Ascending aorta (tissue), 2 donors: ENCODE measurements around the gene EPC1. TPM values are rescaled to one million over a fixed set of nuclear protein-coding genes. Genes with fewer than 3 reads are reported as not detected.

Source experiments
- DNase-seq, 2 donors: peaks; one replicate each; pipeline ENCODE4 v3.0.0-alpha.2; 2019; ENCODE audit warnings: low spot score in 2 of 2
- H3K27ac ChIP-seq, 2 donors: fragments of 200-600 bp; sonication (generic); one replicate each; pipeline ENCODE4 v1.5.1; 2016 to 2017; ENCODE audit warnings: mild to moderate bottlenecking in 1 of 2
- H3K27me3 ChIP-seq: fragments of 200-600 bp; sonication (generic); one replicate; pipeline ENCODE4 v1.5.1; 2017
- H3K36me3 ChIP-seq, 2 donors: fragments of 200-600 bp; sonication (generic); one replicate each; pipeline ENCODE4 v1.5.1; 2016
- H3K4me1 ChIP-seq, 2 donors: fragments of 200-600 bp; sonication (generic); one replicate each; pipeline ENCODE4 v1.5.1; 2016 to 2017; ENCODE audit warnings: mild to moderate bottlenecking in 1 of 2
- H3K4me3 ChIP-seq, 2 donors: fragments of 200-600 bp; sonication (generic); one replicate each; pipeline ENCODE4 v1.5.1; 2016 to 2017; ENCODE audit warnings: mild to moderate bottlenecking in 1 of 2
- H3K9me3 ChIP-seq, 2 donors: fragments of 200-600 bp; sonication (generic); one replicate each; pipeline ENCODE4 v1.5.1; 2016
- CTCF ChIP-seq, 3 experiments: fragments of 200-600 bp in 2 of 3; fragments of 450-650 bp in 1 of 3; sonication (generic) in 2 of 3; IDR thresholded peaks; one replicate each; pipeline ENCODE4 v1.5.1; 2016 to 2019; ENCODE audit warnings: antibody characterized with exemption in 3 of 3, mild to moderate bottlenecking in 1 of 3, moderate library complexity in 1 of 3
- intact Hi-C: fragments of 100-400 bp; cut with DNase I; formaldehyde crosslinking; loops from one replicate; pipeline ENCODE4 v1.15.1; 2023
- total RNA-seq: library from RNA; depleted of rRNA; stranded (reverse); fragments of >200 nt; gene quantifications from one replicate; pipeline ENCODE4 v1.1.0, GENCODE V29; 2016

The EPC1 gene
- total RNA-seq, 1 donor from 2014 or later: 31.4 TPM

- Histone ChIP-seq H3K9me3 (no peaks in the 10 kb centered on the region), H3K4me1 (no peaks in the 10 kb centered on the region), H3K36me3 (peaks cover 10 to 14% of the 10 kb centered on the region in 2 donors), H3K27ac (no peak overlapping the region), H3K4me3 (no peak overlapping the region), H3K27me3 (no peaks in the 10 kb centered on the region)
- no peak for DNase-seq
- no peak for TF ChIP-seq CTCF (IDR thresholded peaks at IDR 0.05)
- intact Hi-C loops: no loop called here
Observed at GRCh38 chr10:32295027-32295426, 51.9 kb downstream of the EPC1 start.

GRCh38 chr10:32293581-32293980 is 53.4 kb downstream of the EPC1 start:
- no peaks in the 10 kb centered on the region for H3K4me1 ChIP-seq
- intact Hi-C loops: no loop called here

GRCh38 chr10:32279795-32280194 is 67.2 kb downstream of the EPC1 start:
- DNase-seq: no peak
- no peaks in the 10 kb centered on the region for H3K4me1 ChIP-seq
- intact Hi-C loops: no loop called here
- H3K9me3 ChIP-seq: no peaks in the 10 kb centered on the region
- peaks cover 5 to 42% of the 10 kb centered on the region in 2 donors for H3K36me3 ChIP-seq
- H3K27ac ChIP-seq: no peak overlapping the region
- no peak for TF ChIP-seq CTCF (IDR thresholded peaks at IDR 0.05)
- no peaks in the 10 kb centered on the region for H3K27me3 ChIP-seq
- no peak overlapping the region for H3K4me3 ChIP-seq

More at GRCh38 chr10:32293581-32293980, 53.4 kb downstream of the EPC1 start:
- peaks cover 18 to 27% of the 10 kb centered on the region in 2 donors for H3K36me3 ChIP-seq
- no peak for TF ChIP-seq CTCF (IDR thresholded peaks at IDR 0.05)
- no peak for DNase-seq
- H3K27ac ChIP-seq: no peak overlapping the region
- H3K27me3 ChIP-seq: no peaks in the 10 kb centered on the region
- H3K9me3 ChIP-seq: no peaks in the 10 kb centered on the region
- H3K4me3 ChIP-seq: no peak overlapping the region

- TF ChIP-seq CTCF (IDR thresholded peaks at IDR 0.05): no peak
- H3K4me1 ChIP-seq: peaks cover 0 to 3% of the 10 kb centered on the region in 2 donors
- no peaks in the 10 kb centered on the region for H3K9me3 ChIP-seq
- H3K27ac ChIP-seq: no peak overlapping the region
- intact Hi-C loops: no loop called here
- no peak overlapping the region for H3K4me3 ChIP-seq
- DNase-seq: no peak
- H3K36me3 ChIP-seq: peaks cover 42 to 60% of the 10 kb centered on the region in 2 donors
- no peaks in the 10 kb centered on the region for H3K27me3 ChIP-seq
Observed at GRCh38 chr10:32273336-32273735, 73.6 kb downstream of the EPC1 start.

- DNase-seq: no peak
Observed at GRCh38 chr10:32271617-32272016, 75.3 kb downstream of the EPC1 start.

More at GRCh38 chr10:32271617-32272016, 75.3 kb downstream of the EPC1 start:
- no peak for TF ChIP-seq CTCF (IDR thresholded peaks at IDR 0.05)
- H3K4me1 ChIP-seq: peaks cover 0 to 3% of the 10 kb centered on the region in 2 donors
- no peak overlapping the region for H3K4me3 ChIP-seq
- no peak overlapping the region for H3K27ac ChIP-seq
- H3K36me3 ChIP-seq: peaks cover 54 to 73% of the 10 kb centered on the region in 2 donors
- no peaks in the 10 kb centered on the region for H3K27me3 ChIP-seq
- H3K9me3 ChIP-seq: no peaks in the 10 kb centered on the region
- intact Hi-C loops: no loop called here
